ENCODE results near the gene MRPL58. TPM values are rescaled to one million over a fixed set of nuclear protein-coding genes. Genes with fewer than 3 reads are reported as not detected.
"Not testable (repeated sequence)": the region's sequence is repeated elsewhere in the genome, so short reads cannot be mapped to it uniquely, and the experiment has no call there.

Gene MRPL58
- total RNA-seq, 2 experiments from 2014 or later, result 60.6 to 64.5 TPM

DNA sequence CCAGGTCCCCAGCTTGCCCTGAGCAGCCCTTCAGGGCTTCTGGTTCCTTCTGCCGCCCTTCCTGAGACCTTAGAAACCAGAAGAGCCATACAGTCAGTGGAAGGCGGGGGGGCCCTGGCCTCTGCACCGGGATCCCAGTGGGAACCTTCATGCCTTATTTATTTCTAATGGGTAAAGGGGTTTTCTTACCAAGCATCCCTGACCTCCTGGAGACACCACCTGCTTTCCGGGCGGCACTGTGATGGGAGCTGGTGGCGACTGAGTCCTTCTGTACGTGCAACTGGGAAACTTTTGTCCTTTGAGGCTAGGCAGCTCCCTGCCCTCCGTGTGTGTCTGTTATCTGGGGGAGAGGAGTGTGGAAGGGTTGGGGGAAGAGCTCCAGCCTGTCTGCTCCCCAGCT, 7.2 kb upstream of the MRPL58 start:
- H3K36me3 Mint-ChIP-seq (ENCODE audit: low read depth), result no peaks in the 10 kb centered on the region
- no peak overlapping the region for H3K4me3 Mint-ChIP-seq
- H3K4me1 Mint-ChIP-seq (ENCODE audit: low read depth), result no peaks in the 10 kb centered on the region
- no peaks in the 10 kb centered on the region for H3K27me3 Mint-ChIP-seq (ENCODE audit: low read depth)
- CTCF ChIA-PET, result interaction anchor here (1.2 to 3.0 kb wide), 3 partner anchors 44 to 214 kb away, joined by 3 to 14 read pairs (median 4); no protein-coding TSS in a partner anchor
- intact Hi-C loops (cut with micrococcal nuclease), result no loop called here
- no peak overlapping the region for H3K27ac Mint-ChIP-seq
- no peaks in the 10 kb centered on the region for H3K9me3 Mint-ChIP-seq
- no peak for DNase-seq

DNA sequence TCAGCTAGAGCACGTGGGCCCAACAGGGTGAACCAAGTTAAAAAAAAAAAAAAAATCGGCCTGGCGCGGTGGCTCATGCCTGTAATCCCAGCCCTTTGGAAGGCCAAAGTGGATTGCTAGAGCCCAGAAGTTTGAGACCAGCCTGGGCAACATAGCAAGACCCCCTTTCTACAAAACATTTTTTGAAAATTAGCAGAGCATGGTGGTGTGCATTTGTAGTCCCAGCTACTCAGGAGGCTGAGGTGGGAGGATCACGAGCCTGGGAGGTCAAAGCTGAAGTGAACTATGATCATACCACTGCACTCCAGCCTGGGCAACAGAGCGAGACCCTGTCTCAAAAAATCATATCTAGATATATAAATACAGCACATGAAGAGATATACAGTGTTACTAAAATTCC, 6.4 kb upstream of the MRPL58 start:
- H3K4me3 Mint-ChIP-seq; H3K27me3 Mint-ChIP-seq (ENCODE audit: low read depth); H3K9me3 Mint-ChIP-seq; DNase-seq; H3K27ac Mint-ChIP-seq; H3K4me1 Mint-ChIP-seq (ENCODE audit: low read depth); H3K36me3 Mint-ChIP-seq (ENCODE audit: low read depth): not testable (repeated sequence)
- intact Hi-C loops (cut with micrococcal nuclease), result loop anchor here (1.0 kb wide), 1 partner anchor 45 kb away; no protein-coding TSS in a partner anchor
- CTCF ChIA-PET, result interaction anchor here (0.6 to 3.7 kb wide), 6 partner anchors 9 to 215 kb away, joined by 3 to 25 read pairs (median 4); no protein-coding TSS in a partner anchor

DNA sequence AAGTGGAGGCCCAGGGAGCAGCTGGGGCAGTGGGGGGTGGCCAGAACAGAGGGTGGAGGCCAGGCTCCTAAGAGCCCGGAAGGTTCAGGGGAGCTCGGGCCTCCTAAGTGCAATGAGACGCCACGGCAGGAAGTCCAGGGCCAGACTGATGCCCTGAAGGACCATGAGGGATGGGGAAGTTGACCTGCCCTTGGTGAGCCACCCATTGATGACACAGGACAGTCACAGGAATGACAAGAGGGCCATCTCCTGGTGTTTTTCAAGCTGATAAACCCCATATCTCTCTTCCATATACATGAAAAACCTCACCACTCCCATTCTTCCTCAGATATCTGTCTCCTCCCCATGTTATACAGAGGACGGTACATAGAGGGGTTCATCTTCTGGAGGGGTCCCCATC, 5.8 kb upstream of the MRPL58 start:
- CTCF ChIA-PET, result interaction anchor here (0.6 to 3.7 kb wide), 4 partner anchors 8 to 51 kb away, joined by 3 to 25 read pairs (median 5); no protein-coding TSS in a partner anchor
- no peaks in the 10 kb centered on the region for H3K9me3 Mint-ChIP-seq
- H3K4me3 Mint-ChIP-seq, result no peak overlapping the region
- intact Hi-C loops (cut with micrococcal nuclease), result loop anchor here (1.0 kb wide), 1 partner anchor 45 kb away; no protein-coding TSS in a partner anchor
- H3K27me3 Mint-ChIP-seq (ENCODE audit: low read depth), result no peaks in the 10 kb centered on the region
- H3K4me1 Mint-ChIP-seq (ENCODE audit: low read depth), result peaks cover 7% of the 10 kb centered on the region
- H3K36me3 Mint-ChIP-seq (ENCODE audit: low read depth), result no peaks in the 10 kb centered on the region
- no peak overlapping the region for H3K27ac Mint-ChIP-seq
- no peak for DNase-seq

DNA sequence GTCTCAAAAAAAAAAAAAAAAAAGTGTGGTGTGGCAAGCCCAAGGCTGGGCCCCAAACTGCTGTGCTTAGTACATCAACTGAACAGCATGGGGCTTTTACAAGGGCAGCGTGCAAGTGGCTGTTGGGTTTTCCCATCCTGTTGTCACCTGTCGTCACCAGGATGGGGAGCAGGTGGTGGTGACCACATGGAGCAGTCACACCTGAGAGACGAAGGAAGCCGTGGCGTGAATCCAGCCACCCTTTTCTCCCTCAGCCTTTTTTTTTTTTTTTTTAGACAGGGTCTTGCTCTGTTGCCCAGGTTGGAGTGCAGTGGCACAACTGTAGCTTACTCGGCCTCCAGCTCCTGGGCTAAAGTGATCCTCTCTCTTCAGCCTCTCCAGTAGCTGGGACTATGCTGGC, 4.1 kb upstream of the MRPL58 start:
- intact Hi-C loops (cut with micrococcal nuclease), result no loop called here

DNA sequence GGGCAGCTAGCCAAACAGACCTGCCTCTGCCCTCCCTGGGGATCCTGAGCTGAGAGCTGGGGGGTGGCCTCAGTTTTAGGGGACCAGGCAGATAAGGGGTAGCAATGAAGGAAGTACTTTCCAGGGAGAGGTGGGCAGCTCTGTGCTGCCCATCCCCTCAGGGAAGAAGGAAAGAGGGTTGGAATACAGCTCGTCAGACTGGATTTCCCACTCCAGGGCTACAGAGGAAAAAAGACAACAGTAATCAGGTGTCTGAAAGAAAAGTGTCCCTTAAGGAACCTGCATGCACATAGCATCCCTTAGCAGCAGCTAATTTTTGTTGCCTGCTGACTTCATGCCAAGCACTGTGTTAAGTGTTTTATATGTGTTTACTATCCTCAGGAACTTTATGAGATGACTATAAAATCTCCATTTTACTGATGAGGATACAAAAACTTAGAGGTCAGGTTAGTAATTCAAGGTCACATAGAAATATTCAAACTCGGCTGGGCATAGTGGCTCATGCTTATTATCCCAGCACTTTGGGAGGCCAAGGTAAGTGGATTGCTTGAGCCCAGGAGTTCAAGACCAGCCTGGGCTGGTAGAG, 3.2 kb upstream of the MRPL58 start:
- Mint-ChIP-seq H3K4me3 (no peak overlapping the region), H3K4me1 (ENCODE audit: low read depth) (peaks cover 24% of the 10 kb centered on the region), H3K27me3 (ENCODE audit: low read depth) (no peaks in the 10 kb centered on the region), H3K9me3 (no peaks in the 10 kb centered on the region), H3K27ac (no peak overlapping the region), H3K36me3 (ENCODE audit: low read depth) (peaks cover 3% of the 10 kb centered on the region)
- CTCF ChIA-PET, result interaction anchor here (1.0 to 4.3 kb wide), 3 partner anchors 9 to 48 kb away, joined by 3 to 56 read pairs (median 25); no protein-coding TSS in a partner anchor
- intact Hi-C loops (cut with micrococcal nuclease), result no loop called here
- no peak for DNase-seq

More for the DNA sequence above, 4.1 kb upstream of the MRPL58 start:
- no peaks in the 10 kb centered on the region for H3K27me3 Mint-ChIP-seq (ENCODE audit: low read depth)
- no peaks in the 10 kb centered on the region for H3K9me3 Mint-ChIP-seq
- H3K4me3 Mint-ChIP-seq, result no peak overlapping the region
- H3K36me3 Mint-ChIP-seq (ENCODE audit: low read depth), result no peaks in the 10 kb centered on the region
- no peak for DNase-seq
- CTCF ChIA-PET, result interaction anchor here (3.7 kb wide), 1 partner anchor 47 kb away, joined by 25 read pairs; no protein-coding TSS in a partner anchor
- H3K27ac Mint-ChIP-seq, result no peak overlapping the region
- peaks cover 18% of the 10 kb centered on the region for H3K4me1 Mint-ChIP-seq (ENCODE audit: low read depth)

DNA sequence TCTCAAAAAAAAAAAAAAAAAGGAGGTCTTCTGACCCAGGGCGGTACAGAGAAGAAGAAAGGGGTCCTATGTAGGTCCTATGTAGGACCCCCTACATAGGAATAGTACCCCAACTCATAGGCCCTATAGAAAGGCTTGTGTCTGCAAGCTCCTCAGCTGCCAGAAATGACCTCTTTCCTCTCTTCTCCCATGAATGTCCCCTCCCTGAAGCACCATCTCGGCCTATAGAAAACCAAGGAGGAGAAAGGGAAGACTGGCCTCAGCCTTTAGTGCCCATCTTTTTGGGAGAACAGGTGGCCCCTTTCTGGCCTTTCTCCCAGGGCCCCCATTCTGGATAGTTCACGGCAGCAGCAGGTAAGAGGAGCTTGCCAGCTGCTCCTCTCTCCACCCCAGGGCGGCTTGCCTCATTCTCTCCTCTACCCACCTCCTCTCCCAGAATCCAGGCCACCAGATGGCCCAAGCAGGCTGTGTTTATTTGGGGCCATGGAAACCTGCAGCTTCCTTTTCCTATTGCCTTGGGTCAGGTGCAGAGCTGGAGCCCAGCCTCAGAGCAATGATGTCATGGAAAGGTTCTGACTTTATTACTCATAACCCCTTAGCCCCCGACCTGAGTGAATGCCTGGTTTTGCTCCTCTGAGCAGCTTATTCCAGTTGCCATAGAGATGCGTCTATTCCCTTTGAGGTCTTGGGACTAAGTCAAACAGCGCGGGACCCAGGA, 1.6 kb upstream of the MRPL58 start:
- H3K36me3 Mint-ChIP-seq (ENCODE audit: low read depth), result peaks cover 8% of the 10 kb centered on the region
- peak; percentile 44 for DNase-seq
- intact Hi-C loops (cut with micrococcal nuclease), result no loop called here
- H3K9me3 Mint-ChIP-seq, result no peaks in the 10 kb centered on the region
- H3K27me3 Mint-ChIP-seq (ENCODE audit: low read depth), result no peaks in the 10 kb centered on the region
- no peak overlapping the region for H3K4me3 Mint-ChIP-seq
- CTCF ChIA-PET, result interaction anchor here (0.6 to 4.3 kb wide), 14 partner anchors 8 to 336 kb away, joined by 3 to 56 read pairs (median 6); partner anchors contain the start of genes CDR2L, OTOP2 and USH1G
- peak overlapping the region; percentile 6 for H3K27ac Mint-ChIP-seq
- H3K4me1 Mint-ChIP-seq (ENCODE audit: low read depth), result peaks cover 32% of the 10 kb centered on the region

DNA sequence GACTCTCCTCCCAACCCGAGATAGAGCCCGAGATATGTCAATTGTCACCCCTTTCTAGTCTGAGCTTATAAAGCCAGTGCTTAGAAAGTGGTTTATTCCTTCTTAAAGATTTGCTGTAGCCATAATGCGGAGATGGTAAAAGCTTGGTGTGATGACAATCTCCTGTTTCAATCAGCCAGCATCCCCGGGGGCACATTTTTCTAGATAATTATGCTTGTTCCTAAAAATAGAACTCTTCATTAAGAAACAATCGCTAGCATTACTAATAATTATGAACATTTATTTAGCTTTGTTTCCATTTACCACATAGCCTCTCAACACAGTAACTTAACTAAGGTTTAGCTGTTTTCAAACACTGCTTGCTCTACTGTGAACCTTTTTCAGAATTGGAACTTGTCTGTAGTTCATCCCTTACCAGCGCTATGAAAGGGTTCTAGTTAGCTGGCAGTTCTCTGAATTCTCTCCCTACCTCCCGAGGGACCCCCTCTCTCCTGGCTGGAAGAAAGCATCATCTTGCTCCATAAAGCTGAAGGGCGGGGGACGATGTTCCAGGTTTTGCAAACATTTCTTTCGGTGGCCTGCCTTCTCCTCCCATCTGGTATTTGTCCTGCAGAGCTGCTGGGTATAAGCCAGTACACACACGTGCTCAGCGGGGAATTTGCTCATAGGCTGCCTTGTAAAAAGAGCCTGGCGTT, 922 bp upstream of the MRPL58 start:
- Mint-ChIP-seq H3K27me3 (ENCODE audit: low read depth) (no peaks in the 10 kb centered on the region), H3K9me3 (no peaks in the 10 kb centered on the region), H3K4me3 (peak overlapping the region; percentile 91), H3K36me3 (ENCODE audit: low read depth) (peaks cover 10% of the 10 kb centered on the region), H3K4me1 (ENCODE audit: low read depth) (peaks cover 35% of the 10 kb centered on the region), H3K27ac (peak overlapping the region; percentile 81)
- intact Hi-C loops (cut with micrococcal nuclease), result loop anchor here (1.0 to 2.0 kb wide), 3 partner anchors 23 to 51 kb away; partner anchors contain the start of genes ATP5PD and KCTD2
- CTCF ChIA-PET, result interaction anchor here (0.6 to 4.3 kb wide), 20 partner anchors 8 to 335 kb away, joined by 3 to 56 read pairs (median 6); partner anchors contain the start of genes CDR2L, OTOP2 and USH1G
- DNase-seq, result no peak

DNA sequence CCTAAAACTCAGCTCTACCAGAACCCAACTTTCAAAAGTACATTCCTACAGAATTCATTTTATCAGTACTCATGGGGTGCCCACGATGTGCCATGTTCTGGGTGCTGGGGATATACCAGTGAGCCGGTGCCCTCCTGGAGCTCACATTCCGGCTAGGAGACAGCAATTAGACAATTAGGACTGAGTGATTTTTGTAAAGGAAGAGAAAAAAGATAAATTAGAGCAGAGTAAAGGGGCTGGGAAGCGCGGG, 449 bp upstream of the MRPL58 start:
- peak overlapping the region; percentile 81 for H3K27ac Mint-ChIP-seq
- peak overlapping the region; percentile 91 for H3K4me3 Mint-ChIP-seq
- CTCF ChIA-PET, result interaction anchor here (0.6 to 4.3 kb wide), 16 partner anchors 11 to 261 kb away, joined by 3 to 56 read pairs (median 6); partner anchors contain the start of genes CDR2L, OTOP2 and USH1G
- peaks cover 35% of the 10 kb centered on the region for H3K4me1 Mint-ChIP-seq (ENCODE audit: low read depth)
- H3K36me3 Mint-ChIP-seq (ENCODE audit: low read depth), result peaks cover 15% of the 10 kb centered on the region
- intact Hi-C loops (cut with micrococcal nuclease), result loop anchor here (1.0 to 2.0 kb wide), 3 partner anchors 22 to 51 kb away; partner anchors contain the start of genes ATP5PD and KCTD2
- H3K27me3 Mint-ChIP-seq (ENCODE audit: low read depth), result no peaks in the 10 kb centered on the region
- no peaks in the 10 kb centered on the region for H3K9me3 Mint-ChIP-seq
- no peak for DNase-seq

DNA sequence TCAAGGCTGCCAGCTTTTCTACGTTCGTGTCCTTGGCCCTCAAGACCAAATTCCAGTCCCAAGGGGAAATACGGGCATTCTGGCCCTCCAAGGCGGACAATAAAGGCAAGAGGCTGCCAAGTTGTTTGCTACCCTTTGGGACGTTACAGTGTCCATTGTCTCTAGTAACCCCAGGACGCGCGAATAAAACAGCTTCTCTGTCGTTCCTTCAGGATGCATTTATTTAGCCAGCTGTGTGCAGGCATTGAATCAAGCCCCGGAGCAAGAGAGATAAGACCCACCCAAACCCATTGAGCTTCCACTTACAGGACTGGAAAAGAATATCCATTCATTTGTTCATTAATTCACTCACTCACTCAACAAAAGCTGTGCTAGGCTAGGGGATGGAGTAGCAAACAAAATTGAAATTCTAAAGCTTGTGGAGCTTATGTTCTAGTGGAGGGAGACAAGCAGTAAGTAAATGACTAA, 656 bp downstream of the MRPL58 start:
- Mint-ChIP-seq H3K9me3 (no peaks in the 10 kb centered on the region), H3K36me3 (ENCODE audit: low read depth) (peaks cover 16% of the 10 kb centered on the region), H3K4me1 (ENCODE audit: low read depth) (peaks cover 35% of the 10 kb centered on the region), H3K4me3 (peak overlapping the region; percentile 91), H3K27me3 (ENCODE audit: low read depth) (no peaks in the 10 kb centered on the region), H3K27ac (peak overlapping the region; percentile 81)
- CTCF ChIA-PET, result interaction anchor here (0.9 to 4.3 kb wide), 15 partner anchors 10 to 399 kb away, joined by 3 to 56 read pairs (median 5); partner anchors contain the start of gene CDR2L
- intact Hi-C loops (cut with micrococcal nuclease), result loop anchor here (2.0 kb wide), 2 partner anchors 34 to 52 kb away; partner anchors contain the start of genes ATP5PD and KCTD2
- DNase-seq, result no peak

DNA sequence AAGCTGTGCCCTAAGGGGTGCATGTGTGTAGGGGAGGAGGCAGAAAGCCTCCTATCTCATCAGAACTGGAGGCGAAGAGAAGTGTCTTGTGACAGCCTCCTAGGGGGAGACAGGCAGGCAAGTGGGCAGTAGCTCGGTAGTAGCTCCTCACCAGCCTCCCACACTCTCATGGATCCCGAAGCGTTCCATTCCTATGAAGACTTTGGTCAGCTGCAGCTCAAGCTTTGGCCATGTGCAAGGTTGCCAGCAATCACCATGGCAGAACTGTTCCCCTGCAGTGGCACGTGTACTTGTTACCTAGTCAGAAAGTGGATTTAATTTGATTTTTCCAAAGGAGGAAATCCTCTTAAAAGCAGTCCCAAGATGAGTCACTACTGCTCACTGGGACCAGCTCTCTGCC, 6.7 kb downstream of the MRPL58 start:
- H3K27me3 Mint-ChIP-seq (ENCODE audit: low read depth), result no peaks in the 10 kb centered on the region
- no peak for DNase-seq
- H3K36me3 Mint-ChIP-seq (ENCODE audit: low read depth), result peaks cover 44% of the 10 kb centered on the region
- no peak overlapping the region for H3K27ac Mint-ChIP-seq
- intact Hi-C loops (cut with micrococcal nuclease), result no loop called here
- H3K4me1 Mint-ChIP-seq (ENCODE audit: low read depth), result peaks cover 11% of the 10 kb centered on the region
- CTCF ChIA-PET, result interaction anchor here (0.6 to 0.8 kb wide), 2 partner anchors 8 to 41 kb away, joined by 6 to 7 read pairs; no protein-coding TSS in a partner anchor
- H3K9me3 Mint-ChIP-seq, result no peaks in the 10 kb centered on the region
- no peak overlapping the region for H3K4me3 Mint-ChIP-seq

DNA sequence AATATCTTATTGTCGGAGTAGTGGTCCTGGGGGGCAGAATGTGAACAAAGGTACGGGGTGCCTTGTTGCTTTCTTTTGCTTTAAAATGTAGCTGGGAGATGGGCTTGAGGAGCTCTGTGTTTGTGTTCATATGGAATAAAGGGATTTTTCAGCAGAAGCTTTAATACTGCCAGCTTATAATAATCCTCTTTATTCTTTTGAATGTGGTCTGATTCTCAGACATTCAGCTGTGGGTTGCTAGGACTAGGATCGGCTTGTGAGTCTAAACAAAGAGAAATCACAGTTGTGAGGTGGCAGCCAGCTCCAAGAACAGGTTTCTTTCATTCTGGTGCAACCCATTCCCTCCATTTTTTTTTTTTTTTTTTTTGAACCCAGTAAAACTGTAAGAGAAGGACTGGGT, 7.2 kb downstream of the MRPL58 start:
- H3K9me3 Mint-ChIP-seq, result no peaks in the 10 kb centered on the region
- DNase-seq, result no peak
- no peaks in the 10 kb centered on the region for H3K27me3 Mint-ChIP-seq (ENCODE audit: low read depth)
- H3K4me1 Mint-ChIP-seq (ENCODE audit: low read depth), result peaks cover 10% of the 10 kb centered on the region
- intact Hi-C loops (cut with micrococcal nuclease), result no loop called here
- CTCF ChIA-PET, result interaction anchor here (0.8 kb wide), 1 partner anchor 40 kb away, joined by 7 read pairs; no protein-coding TSS in a partner anchor
- H3K36me3 Mint-ChIP-seq (ENCODE audit: low read depth), result peaks cover 42% of the 10 kb centered on the region
- H3K4me3 Mint-ChIP-seq, result no peak overlapping the region
- H3K27ac Mint-ChIP-seq, result no peak overlapping the region

Measured in activated naive CD4-positive, alpha-beta T cell treated with anti-CD3 and anti-CD28 coated beads for 36 hours (primary cell).